GM18909 (cell line): ENCODE results near the gene PNPLA2.

Experiments
- ATAC-seq: cut with Tn5 transposase; IDR thresholded peaks from one replicate; pipeline ENCODE4 v1.9.1; 2021; ENCODE audit warnings: mild to moderate bottlenecking; ENCODE audit not compliant: unreplicated experiment, poor library complexity

Gene PNPLA2, protein sequence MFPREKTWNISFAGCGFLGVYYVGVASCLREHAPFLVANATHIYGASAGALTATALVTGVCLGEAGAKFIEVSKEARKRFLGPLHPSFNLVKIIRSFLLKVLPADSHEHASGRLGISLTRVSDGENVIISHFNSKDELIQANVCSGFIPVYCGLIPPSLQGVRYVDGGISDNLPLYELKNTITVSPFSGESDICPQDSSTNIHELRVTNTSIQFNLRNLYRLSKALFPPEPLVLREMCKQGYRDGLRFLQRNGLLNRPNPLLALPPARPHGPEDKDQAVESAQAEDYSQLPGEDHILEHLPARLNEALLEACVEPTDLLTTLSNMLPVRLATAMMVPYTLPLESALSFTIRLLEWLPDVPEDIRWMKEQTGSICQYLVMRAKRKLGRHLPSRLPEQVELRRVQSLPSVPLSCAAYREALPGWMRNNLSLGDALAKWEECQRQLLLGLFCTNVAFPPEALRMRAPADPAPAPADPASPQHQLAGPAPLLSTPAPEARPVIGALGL

DNA sequence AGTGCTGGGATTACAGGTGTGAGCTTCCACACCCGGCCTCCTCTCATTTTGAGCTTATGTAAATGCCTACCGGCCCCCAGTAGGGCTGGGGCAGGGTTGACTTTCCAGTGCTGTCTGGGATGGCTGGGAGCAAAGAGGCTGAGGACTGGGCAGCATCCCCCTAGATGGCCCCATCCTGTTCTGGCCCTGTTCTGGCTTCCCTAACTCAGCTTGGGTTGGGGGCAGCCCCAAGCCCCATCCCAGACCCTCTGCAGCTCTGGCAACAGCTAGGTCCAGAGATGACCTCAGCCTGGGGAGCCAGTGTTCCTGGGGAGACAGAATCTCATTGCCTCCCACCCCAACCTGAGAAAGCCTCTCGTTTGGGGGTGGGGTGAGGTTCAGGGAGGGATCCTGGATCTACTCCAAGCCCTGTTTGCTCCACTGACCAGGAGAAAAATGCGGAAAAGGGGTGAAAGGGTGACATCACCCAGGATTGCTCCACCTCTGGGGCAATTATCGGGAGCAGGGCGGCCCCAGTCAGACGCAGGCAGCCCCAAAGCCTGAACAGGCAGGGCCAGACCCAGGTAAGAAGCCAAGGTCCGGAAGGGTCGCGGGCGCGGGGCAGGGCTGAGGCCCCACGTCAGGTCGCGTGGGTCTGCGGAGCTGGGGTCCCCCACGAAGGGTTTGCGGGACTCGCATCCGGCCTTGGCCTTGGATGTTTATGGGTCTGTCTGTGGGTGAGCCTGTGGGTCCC, at the start of gene PNPLA2:
Gene PNPLA2 (plus strand): TSS at position 519 of the 733 bp plus-strand sequence. CDS start 805 bp downstream, outside the sequence.
- peak; percentile 4 for ATAC-seq

DNA sequence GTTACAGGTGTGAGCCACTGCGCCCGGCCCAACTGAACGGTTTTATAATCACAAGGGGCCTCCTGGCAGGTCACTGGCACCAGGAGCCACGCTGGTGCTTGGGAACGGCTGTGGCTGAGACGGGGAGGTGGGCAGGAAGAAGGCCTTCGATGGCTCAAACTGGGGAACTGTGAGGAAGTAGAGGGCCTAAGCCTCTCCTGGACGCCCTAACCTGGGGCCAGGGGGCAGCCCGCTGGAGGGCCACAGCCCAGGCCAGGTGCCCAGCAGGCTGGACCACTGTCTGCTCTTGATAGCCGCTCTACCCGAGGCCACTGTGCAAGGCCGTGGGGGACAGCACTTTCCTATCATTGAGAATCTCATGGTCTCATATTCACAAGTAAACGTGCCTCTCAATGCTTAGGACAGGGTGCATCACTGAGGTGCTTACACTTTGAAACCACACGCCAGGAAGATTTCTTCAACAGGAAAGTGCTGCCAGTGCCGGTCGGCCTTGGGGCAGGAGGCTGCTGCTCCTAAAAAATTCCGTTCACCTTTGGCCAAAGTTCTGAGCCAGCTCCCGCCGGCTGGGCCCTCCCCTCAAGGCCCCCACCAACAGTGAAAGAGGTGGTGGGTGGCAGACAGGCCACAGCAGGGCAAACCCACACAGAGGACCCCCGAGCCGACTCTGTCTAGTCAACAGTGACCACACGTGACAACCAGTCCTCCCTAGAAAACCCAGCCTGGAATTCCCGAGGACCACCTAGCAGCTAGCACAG, 48.6 kb upstream of the PNPLA2 start:
- no peak for ATAC-seq

DNA sequence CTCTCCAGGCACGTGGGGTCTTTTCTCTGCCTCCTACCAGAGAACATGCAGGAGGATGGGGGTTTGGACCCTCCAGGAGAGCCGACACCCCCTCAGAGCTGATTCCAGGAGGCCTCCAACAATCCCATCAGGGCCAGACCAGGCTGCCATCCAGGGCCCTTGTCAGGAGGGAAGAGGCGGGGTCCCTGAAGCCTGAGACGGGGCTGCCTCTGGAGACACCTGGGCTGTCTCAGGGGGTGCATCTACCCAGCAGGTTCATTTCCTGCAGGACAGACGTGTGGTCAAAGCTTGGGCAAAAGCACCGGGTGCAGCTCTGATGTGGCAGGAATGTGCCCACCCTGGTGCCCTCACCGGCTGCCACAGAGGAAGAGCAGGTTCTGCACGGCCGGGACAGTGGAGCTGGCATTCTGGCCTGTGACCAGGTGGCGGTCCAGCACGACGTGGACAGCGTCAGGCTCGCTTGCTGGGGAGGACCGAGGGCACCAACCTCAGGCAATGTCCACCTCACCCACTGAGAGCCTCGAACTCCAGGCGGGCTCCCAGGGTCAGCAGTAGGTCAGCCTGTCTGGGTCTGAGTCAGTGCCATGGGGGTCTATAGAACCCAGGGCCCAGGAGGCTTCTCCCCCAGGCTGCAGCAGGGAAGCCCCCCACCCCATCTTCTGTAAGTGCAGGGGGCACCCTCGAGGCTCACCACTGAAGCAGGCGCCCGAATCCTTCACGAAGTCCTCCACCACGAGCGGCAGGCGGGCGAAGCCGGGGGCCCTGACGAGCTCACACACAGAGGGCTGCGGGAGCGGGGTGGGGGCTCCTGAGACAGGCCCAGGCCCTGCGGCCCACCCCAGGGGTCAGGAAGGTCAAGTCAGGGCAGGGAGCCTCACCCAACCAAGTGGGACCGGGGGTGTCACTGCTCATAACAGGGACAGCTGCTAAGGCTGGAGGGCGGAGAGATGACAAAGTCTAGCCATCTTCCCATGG, 47.8 kb upstream of the PNPLA2 start:
- no peak for ATAC-seq

DNA sequence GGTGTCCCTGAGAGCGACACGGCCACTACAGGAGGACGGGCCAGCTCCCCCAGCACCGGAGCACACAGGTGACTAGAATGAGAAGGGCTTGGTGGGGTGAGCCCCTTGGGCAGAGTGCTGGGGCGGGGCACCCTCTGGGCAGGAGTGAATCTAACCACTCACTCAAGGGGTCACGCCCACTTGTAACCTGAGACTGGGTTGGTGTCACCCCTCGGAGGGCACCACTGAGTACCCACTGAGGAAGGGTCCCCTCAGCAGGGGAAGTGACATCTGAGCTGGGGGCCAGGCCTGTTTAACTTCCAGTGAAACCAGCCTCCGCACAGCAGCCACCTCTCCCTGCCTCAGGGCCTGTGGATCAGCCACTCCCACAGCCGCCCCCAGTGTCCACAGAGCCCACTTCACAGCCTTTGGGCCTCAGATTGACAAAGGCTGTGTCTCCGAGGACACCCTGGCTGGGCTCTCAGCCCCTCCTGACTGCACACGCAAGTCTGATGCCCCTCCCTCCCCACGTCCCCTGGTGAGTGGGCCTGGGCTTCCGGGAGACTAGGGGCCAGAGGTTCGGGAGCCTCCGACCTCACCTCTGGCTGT, 47.0 kb upstream of the PNPLA2 start:
- no peak for ATAC-seq

DNA sequence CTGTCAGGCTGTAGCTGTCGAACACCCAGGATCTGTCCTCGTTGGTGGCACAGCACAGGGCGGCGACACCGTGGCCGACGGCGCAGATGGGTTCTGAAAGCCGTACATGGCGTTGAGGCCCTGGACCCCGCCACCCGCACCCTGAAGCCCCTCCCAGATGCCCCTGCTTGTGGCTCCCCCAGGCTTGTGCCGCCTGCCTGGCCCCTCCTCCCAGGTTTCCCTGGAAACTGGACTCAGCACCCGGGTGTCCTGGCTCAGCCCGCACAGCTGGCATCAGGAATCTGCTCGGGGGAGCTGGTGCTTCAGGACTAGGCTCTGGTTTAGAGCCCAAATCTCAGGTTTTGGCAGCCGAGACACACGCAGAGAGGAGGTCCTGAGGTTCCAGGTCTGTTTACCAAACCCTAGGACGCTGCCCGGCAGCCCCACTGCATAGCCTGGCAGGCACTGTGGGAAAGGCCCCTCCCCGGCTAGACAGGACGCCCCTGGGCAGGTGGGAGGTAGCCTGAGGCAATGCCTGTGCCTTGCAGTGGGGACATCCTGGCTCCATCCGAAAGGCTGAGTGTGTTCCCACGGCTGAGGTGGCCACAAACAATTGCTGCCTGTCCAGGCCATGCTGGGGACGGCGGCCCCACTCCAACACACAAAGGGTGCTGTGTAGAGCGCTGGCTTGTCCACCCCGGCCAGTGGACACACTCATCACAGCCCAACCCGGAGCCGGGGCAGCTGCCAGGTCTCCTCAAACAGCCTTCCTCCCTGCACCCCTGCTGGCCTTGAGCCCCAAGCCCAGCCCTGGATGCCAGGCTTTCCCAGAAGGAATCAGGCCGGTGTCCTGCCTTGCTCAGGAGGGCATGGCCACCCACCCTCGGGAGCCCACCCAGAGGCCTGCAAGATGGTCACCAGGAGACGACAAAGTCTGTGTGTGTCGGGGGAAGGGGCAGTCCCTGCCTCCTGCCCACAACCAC, 46.0 kb upstream of the PNPLA2 start:
- ATAC-seq: no peak

- ATAC-seq: no peak
Observed at GRCh38 chr11:773425-773824, 45.3 kb upstream of the PNPLA2 start.

- no peak for ATAC-seq
Observed at GRCh38 chr11:773830-774229, 44.9 kb upstream of the PNPLA2 start.

DNA sequence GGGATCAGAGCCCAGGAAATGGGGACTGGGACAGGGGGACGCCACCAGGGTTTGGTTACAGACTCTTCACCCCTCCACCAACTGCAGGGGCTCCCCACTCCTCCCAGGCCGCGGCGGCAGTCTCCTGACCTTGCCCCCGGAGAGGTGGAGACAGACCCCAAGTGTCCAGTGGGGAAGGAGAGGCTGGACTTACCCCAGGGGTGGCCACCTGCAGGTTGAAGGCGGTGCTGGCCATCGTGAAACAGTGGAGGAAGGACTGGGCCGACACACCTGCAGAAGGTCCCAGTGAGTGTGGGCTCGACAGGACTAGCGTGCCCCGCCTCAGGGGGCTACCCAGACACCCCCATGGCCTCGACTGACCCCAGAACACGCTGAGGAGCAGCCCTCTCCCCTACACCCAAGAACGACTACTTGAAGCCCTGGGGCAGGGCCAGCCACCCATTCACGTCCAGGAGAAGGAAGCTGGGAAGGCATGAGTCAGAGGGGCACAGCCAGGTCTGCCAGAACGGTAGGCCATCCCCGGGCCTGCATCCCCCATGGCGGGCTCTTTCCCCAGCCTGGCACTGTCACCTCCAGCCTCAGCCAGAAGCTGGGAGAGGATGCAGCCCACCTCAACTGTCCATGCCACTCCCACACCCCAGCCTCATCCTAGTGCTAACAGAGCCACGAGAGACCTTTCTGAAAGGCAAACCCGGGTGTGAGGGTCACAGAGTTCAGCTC, 43.7 kb upstream of the PNPLA2 start:
- no peak for ATAC-seq

DNA sequence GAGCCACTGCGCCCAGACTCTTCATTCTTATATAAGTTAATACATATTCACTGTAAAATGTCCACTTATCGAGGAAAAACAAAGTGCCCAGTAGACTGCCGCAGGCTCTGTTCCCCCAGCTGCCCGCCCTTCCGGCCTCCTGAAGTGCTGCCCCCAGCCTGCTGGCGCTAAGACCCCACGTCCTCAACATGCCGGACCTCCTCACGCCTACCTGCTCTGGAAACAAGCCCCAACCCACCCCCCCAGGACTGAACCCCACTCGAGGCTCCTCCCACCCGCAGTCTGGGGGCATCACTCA, 42.5 kb upstream of the PNPLA2 start:
- ATAC-seq: no peak

- ATAC-seq: peak; percentile 35
Observed at GRCh38 chr11:776561-777287, 42.0 kb upstream of the PNPLA2 start.

GRCh38 chr11:777288-778255, 41.1 kb upstream of the PNPLA2 start, which contains the start of gene GATD1:
GATD1 (minus strand) TSS chr11:777487; CDS start chr11:777462, 25 bp downstream.
- ATAC-seq: peak; percentile 82

- ATAC-seq: no peak
Observed at GRCh38 chr11:778976-779954, 39.4 kb upstream of the PNPLA2 start.

GRCh38 chr11:779955-780532, 38.7 kb upstream of the PNPLA2 start:
- ATAC-seq: no peak
